AG09319 (cell line): ENCODE results near the gene C13orf42.

Source experiments
- DNase-seq: peaks from one replicate; pipeline ENCODE4 v3.0.0-alpha.2; 2010; ENCODE audit warnings: low read depth; ENCODE audit errors: extremely low read depth
- CTCF ChIP-seq: IDR thresholded peaks from 2 replicates; pipeline ENCODE4 v1.5.1; 2011; ENCODE audit warnings: low read depth, mild to moderate bottlenecking, inconsistent platforms, low read length, moderate library complexity

C13orf42 gene

GRCh38 chr13:51048616-51049015 is 62.5 kb downstream of the C13orf42 start:
- no peak for TF ChIP-seq CTCF
- DNase-seq = no peak

- DNase-seq = no peak
- no peak for TF ChIP-seq CTCF
Observed at GRCh38 chr13:51048166-51048461, 63.0 kb downstream of the C13orf42 start.

- DNase-seq = no peak
- TF ChIP-seq CTCF = no peak
Observed at GRCh38 chr13:51047434-51048165, 63.5 kb downstream of the C13orf42 start.

- no peak for TF ChIP-seq CTCF
- DNase-seq = no peak
Observed at GRCh38 chr13:51045451-51045850, 65.6 kb downstream of the C13orf42 start.

GRCh38 chr13:51044023-51044665 is 66.9 kb downstream of the C13orf42 start:
- TF ChIP-seq CTCF = no peak
- no peak for DNase-seq

GRCh38 chr13:51043310-51043709 is 67.8 kb downstream of the C13orf42 start:
- TF ChIP-seq CTCF = no peak
- DNase-seq = no peak

- TF ChIP-seq CTCF = no peak
- DNase-seq = no peak
Observed at GRCh38 chr13:51041710-51042109, 69.4 kb downstream of the C13orf42 start.
